ENCODE measurements around the gene FNDC3B.

The FNDC3B gene

GRCh38 chr3:172302203-172302602, 262.8 kb downstream of the FNDC3B start:
- DNase-seq, result no peak

- no peak for DNase-seq
Measured at GRCh38 chr3:172303181-172303580, 263.8 kb downstream of the FNDC3B start.

- DNase-seq, result no peak
Measured at GRCh38 chr3:172303941-172304558, 264.7 kb downstream of the FNDC3B start.

- no peak for DNase-seq
Measured at GRCh38 chr3:172305552-172305951, 266.2 kb downstream of the FNDC3B start.

DNA sequence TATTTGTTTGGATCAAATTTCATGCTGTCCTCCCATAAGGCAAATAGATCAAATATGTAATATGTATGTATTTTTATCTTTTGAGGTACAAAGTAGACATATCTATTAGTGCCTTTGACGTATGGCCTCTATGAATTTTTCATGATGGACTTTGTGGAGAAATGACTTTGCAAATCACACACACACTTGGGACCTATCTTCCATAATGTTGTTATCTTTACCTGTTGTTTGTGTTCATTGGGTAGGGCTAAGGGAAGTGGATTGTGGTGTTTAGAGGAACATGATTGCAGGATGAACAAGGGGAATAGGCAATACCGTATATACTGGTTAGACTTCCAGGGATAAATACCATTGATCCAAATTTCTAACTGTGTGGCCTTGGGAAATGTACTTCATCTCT, 266.6 kb downstream of the FNDC3B start:
- no peak for DNase-seq

DNA sequence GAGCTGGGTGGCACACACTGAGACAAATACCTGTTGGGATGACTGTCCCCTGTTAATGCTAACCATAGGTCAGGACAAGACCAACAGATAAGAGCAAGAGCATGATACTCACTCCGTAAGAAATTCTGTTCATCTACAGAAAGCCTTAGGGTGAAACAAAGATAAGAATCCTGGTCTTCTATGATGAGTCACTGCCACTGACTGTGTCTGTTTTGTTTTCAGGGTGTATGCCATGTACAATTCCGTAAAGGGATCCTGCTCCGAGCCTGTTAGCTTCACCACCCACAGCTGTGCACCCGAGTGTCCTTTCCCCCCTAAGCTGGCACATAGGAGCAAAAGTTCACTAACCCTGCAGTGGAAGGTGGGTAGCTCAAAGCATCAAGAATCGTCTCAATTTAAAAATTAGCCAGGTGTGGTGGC, 267.8 kb downstream of the FNDC3B start:
- DNase-seq, result no peak

DNA sequence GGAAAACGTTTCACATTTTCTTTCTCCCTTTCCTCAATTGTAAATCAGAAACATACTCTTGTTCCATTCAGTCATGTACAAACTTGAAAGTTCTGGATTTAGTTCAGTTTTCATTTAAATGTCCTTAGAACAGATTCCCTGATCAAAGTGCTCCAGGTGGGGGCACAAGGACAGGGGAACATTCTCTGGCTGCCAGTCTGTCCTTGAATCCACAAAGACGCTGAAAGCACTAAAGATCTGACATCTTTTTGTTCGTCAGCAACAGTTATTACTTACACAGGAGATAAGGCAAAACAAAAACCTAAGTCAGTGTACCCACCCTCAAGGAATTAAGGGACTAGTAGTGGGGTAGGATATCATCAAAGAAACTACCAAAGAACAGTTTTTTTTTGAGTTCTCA, 269.7 kb downstream of the FNDC3B start:
- DNase-seq, result no peak

DNA sequence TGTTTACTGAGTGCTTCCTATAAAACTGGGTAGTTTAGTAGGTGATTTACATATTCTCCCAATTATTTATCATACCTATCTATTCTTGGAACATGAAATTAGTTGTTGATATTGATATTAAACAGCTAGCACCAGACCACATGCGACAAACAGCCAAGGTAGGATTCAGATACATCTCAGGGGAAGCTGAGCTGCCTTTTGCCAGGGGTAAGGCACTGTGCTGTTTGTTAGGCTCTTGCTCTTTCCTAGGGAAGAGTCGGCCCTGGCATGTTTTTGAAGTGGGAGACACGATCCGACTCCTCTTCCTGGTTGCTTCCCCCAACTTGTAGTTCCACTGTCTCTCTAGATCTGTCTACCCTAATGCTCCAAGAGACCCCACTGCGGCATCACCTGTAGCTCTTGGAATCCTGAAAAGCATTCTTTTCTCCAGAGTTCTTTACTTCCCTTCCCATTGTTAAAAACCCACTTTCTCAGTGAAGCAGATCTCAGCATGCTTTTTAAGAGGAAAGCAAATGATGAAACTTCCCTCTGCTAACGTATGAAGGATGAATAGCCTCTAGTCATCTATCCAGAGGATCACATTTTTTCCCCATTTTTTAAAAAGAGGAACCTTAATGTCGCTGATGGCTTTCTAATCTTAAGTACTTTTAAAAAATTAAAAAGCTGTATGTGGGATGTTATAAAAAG, 270.5 kb downstream of the FNDC3B start:
- DNase-seq, result no peak

- DNase-seq, result no peak
Measured at GRCh38 chr3:172310428-172310760, 271.0 kb downstream of the FNDC3B start.

DNA sequence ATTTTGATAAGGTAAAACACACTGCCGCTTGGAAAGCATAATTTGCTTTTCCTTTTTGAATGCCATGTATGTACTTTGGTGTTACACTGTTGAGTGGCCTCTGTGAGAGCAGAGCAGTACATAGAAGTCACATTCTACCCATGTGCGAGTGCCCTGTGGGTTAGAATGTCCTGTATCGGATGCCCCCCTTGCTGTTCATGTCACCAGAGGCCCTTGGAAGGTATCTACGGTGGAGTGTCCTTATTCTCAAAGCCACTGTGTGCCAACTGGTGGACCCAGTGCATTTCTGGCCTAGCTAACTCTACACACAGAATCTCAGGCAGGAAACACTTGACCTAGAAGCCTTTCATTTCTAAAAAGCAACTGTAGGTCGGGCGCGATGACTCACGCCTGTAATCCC, 271.8 kb downstream of the FNDC3B start:
- no peak for DNase-seq

DNA sequence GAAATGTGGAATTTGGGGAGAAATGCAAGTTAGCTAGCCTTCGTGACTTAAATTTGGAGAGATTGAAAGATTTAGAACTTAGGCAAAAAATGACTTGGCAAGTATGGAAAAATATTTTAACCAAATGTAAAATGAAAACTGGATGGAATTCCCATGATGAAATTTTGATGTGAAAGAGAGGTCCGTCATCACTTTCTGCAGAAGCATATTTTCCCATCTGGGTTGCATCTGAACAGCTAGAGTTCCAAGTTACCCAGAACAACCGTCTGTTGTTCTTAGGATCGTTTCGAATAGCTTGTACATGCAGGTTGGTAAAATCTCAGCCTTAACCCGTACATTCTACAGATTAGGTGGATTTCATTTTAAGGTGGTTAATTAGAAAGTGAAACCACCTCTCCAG, 272.6 kb downstream of the FNDC3B start:
- no peak for DNase-seq

DNA sequence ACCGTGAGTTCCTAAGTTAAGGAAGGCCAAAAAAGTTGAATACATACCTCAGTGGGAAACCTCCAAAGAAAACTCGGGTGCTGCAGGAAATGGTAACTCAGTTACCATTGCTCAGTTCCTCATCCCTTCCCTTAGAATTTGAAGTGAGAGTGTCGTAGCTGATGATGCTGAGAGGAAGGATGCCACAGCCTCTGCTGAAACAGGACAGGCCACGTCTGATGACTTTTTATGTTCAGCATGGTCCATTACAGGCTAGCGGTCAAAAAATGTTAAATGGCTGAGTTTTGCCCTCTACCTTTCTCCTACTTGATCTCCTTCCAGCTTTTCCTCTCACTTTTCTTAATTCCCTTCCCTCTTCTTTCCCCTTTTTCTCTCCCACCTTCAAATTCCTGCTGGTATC, 273.3 kb downstream of the FNDC3B start:
- no peak for DNase-seq

DNA sequence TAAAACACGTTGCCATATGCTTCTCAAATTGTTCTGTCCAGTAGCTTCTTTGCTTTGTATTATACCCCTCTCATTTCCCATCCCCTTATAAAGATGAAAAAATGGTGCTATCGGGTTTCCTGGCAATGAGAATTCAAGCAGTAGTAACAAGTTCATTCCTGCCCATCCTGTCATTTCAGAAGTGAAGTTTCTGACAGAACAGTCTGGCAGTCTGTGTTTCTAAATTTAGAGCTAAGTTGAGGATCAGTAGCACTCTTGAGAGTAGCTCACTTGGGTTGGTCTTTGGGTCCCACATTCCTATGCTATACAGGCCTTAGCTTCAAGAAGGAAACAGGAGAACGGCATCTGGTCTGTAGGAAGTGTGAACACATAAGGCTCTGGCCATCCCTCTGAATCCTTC, 274.3 kb downstream of the FNDC3B start:
- no peak for DNase-seq

DNA sequence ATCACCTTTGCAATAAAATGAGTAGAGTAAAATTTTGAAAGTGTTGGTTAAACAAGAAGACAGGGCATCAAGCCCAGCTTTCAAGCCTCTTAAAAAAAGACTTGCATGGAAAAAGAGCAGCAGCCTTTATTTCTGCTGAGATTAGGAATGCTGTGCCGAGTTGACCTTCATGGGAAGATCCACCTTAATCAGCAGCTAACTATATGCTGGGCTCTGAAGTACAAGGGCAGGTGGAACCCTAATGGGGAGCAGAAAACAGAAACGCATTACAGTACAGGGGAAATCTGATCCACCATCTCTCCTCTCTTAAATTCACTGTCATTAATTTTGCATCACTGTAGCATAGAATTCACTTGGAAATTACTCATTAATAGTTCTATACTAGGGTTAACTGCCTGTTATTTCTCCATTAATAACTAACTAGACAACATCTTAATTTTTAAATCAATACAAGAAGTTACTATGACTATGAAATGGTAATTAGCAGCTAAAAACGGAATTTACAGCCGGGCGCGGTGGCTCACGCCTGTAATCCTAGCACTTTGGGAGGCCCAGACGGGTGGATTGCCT, 275.3 kb downstream of the FNDC3B start:
- DNase-seq, result no peak

- no peak for DNase-seq
Measured at GRCh38 chr3:172315401-172316091, 276.2 kb downstream of the FNDC3B start.

- no peak for DNase-seq
Measured at GRCh38 chr3:172316758-172317157, 277.4 kb downstream of the FNDC3B start.

GRCh38 chr3:172317481-172317880, 278.1 kb downstream of the FNDC3B start:
- no peak for DNase-seq

DNA sequence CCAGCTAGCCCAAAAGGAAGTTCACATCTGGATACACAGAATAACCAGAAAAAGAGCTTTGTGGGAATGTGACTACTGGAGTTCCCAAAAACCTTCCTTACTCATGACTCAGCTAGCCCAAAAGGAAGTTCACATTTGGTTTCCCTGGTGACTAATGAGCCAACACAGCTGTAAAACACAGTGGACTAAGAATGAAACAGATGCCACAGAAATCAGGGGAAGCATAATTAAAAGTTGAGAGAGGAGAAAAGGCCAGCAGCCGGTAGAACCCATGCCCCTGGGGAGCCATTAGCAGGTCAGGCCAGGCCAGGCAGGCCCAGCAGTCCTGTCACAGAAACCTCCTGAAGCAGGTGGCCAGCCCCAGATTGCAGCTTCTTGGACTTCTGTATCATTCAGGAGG, 278.6 kb downstream of the FNDC3B start:
- no peak for DNase-seq

- DNase-seq, result no peak
Measured at GRCh38 chr3:172319595-172319994, 280.2 kb downstream of the FNDC3B start.

DNA sequence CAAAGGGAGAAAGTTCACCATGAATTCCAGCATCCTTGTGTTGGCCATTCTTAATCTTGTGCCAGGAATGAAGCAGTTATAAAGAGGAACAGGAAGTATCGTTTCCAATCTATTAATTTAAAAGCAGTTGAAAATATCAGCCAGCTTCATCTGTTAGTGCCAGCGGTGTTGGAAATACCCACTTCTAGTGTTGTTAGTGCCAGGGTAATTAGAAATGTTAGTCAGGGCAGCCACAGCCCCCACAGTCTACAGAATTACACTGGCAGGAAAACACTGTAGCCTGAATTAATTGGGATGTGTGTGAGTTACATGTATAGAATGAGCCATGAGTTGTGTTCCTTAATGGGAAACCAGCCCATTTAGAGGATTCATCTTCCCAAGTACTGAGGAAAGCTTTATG, 281.1 kb downstream of the FNDC3B start:
- DNase-seq, result no peak

DNA sequence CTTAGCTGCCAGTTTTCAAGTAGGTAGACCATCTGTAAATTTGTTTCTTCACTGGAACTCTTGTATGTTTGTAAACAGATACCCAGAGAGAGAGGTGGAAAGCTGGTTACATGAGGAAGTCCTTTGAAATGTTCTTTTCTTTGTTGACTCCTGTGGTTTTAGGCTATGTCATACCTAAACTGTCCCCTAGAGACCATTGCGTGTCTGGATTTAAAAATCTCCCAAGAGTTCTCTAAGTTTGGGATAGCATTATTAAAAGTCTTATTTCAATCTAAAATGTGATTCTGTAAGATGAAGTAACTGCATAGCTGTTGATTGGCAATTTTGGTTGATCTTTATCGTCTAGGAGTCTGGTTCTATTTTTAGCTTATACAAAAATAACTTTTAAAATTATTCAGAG, 281.7 kb downstream of the FNDC3B start:
- no peak for DNase-seq

DNA sequence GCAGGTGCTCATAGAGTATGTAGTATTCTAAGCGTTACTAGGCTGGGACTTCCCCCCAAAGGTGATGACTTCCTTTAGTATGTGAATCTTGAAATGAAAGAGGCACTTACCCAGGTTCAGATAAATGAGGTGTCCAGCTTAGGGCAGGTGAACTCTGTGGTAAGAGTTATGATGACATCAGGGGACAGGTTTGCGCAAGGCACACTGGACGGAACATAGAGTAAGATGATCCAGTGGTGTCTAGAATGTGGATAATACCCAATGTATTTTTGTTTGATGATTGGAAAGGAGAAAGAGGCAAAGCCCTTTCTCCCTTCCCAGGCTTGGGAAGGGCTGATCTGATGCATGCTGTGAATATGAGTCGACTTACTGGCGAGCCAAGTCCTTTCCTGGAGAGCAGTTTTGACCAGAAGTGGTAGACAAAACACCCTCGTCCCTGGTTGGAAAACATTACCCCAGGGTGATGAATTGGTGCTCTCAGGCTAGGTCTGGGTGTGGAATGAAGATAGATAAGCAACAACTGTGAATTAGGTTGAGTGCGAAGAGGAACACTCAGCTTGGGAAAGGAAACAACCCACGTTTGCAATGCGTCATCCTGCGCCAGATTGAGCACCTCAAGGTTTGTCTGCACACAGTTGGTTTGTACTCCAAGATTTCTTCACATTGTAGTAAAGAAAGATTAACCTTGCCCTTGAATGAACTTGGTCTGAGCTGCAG, 284.7 kb downstream of the FNDC3B start:
- no peak for DNase-seq

- no peak for DNase-seq
Measured at GRCh38 chr3:172324611-172325203, 285.3 kb downstream of the FNDC3B start.

Data from activated CD8-positive, alpha-beta memory T cell treated with anti-CD3 and anti-CD28 coated beads for 24 hours (primary cell).